K562 (cell line): ENCODE data around the gene FBXW9. TPM values are rescaled to one million over a fixed set of nuclear protein-coding genes. Genes with fewer than 3 reads are reported as not detected.

Experiments used
- ARNT ChIP-seq, 2 experiments: fragments of 450-650 bp; IDR thresholded peaks; 2 replicates each; pipeline ENCODE4 v1.6.1; 2016; ENCODE audit warnings: mild to moderate bottlenecking in 1 of 2
- BHLHE40 ChIP-seq: IDR thresholded peaks from 2 replicates; pipeline ENCODE4 v1.6.1; 2011; ENCODE audit warnings: low read length, improper control_type of control experiment
- DIDO1 ChIP-seq: fragments of 450-650 bp; IDR thresholded peaks from 2 replicates; pipeline ENCODE4 v1.6.1; 2016; ENCODE audit warnings: low read depth, missing biosample characterization, missing genetic modification characterization
- ELK1 ChIP-seq: sonication (generic); formaldehyde crosslinking; IDR thresholded peaks from 2 replicates; pipeline ENCODE4 v1.8.1; 2022; ENCODE audit warnings: missing genetic modification reagents
- JUN ChIP-seq, 2 experiments: sonication (generic) in 1 of 2; formaldehyde crosslinking in 1 of 2; IDR thresholded peaks; 2 replicates each; pipeline versions ENCODE4 v1.6.1 to v1.8.0; 2012 to 2022; ENCODE audit warnings: borderline replicate concordance in 2 of 2, mild to moderate bottlenecking in 2 of 2, improper control_type of control experiment in 1 of 2, low read depth in 1 of 2, low read length in 1 of 2, missing genetic modification reagents in 1 of 2
- MAZ ChIP-seq, 2 experiments: fragments of 450-650 bp in 1 of 2; sonication (generic) in 1 of 2; formaldehyde crosslinking; IDR thresholded peaks in 1 of 2; conservative IDR thresholded peaks in 1 of 2; 2 replicates each; pipeline versions ENCODE4 v1.4.0 to v1.5.0; 2020; ENCODE audit warnings: mild to moderate bottlenecking in 1 of 2, missing genetic modification reagents in 1 of 2
- NRF1 ChIP-seq, 2 experiments: fragments of 450-650 bp; IDR thresholded peaks in 1 of 2; conservative IDR thresholded peaks in 1 of 2; 2 replicates each; pipeline ENCODE4 v1.6.1; 2014; ENCODE audit warnings: mild to moderate bottlenecking in 2 of 2
- TAF1 ChIP-seq: IDR thresholded peaks from 2 replicates; pipeline ENCODE4 v1.6.1; 2011; ENCODE audit warnings: mild to moderate bottlenecking, low read length, moderate library complexity; ENCODE audit not compliant: insufficient read depth, control insufficient read depth, severe bottlenecking; ENCODE audit errors: extremely low read depth
- YY1 ChIP-seq, 3 experiments: IDR thresholded peaks; 2 replicates each; pipeline ENCODE4 v1.6.1; 2011; ENCODE audit warnings: low read length in 2 of 3, mild to moderate bottlenecking in 2 of 3, moderate library complexity in 2 of 3, borderline replicate concordance in 1 of 3, control low read depth in 1 of 3, low read depth in 1 of 3; ENCODE audit not compliant: insufficient read depth in 3 of 3, insufficient replicate concordance in 2 of 3, control insufficient read depth in 1 of 3, insufficient read length in 1 of 3; ENCODE audit errors: extremely low read depth in 1 of 3
- ZC3H8 ChIP-seq: fragments of 450-650 bp; IDR thresholded peaks from 2 replicates; pipeline ENCODE4 v1.6.1; 2017
- ZNF165 ChIP-seq: fragments of 250-450 bp; sonication (Bioruptor Pico); IDR thresholded peaks from 2 replicates; pipeline ENCODE4 v1.4.0; 2020; ENCODE audit warnings: borderline replicate concordance
- ZNF318 ChIP-seq, 2 experiments: fragments of 450-650 bp; IDR thresholded peaks; 2 replicates each; pipeline ENCODE4 v1.6.1; 2016; ENCODE audit warnings: mild to moderate bottlenecking in 2 of 2, borderline replicate concordance in 1 of 2, low read depth in 1 of 2, moderate library complexity in 1 of 2
- ZNF551 ChIP-seq: fragments of 250-450 bp; sonication (Bioruptor Pico); IDR thresholded peaks from 2 replicates; pipeline ENCODE4 v1.5.0; 2021; ENCODE audit warnings: mild to moderate bottlenecking, moderate library complexity
- polyA plus RNA-seq, 8 experiments: library from polyadenylated mRNA; depleted of rRNA in 4 of 8; stranded (reverse) in 5 of 8; unstranded in 3 of 8; fragments of >200 nt; fragmentation: Nextera tagmentation in 2 of 8; fragmentation: Illumina TruSeq in 1 of 8; extraction: Ambion mirVana in 2 of 8; extraction: Trizol in 1 of 8; gene quantifications; 2 replicates each; pipeline versions ENCODE4 v1.2.1 to v1.2.3, GENCODE V29; 2011 to 2014; ENCODE audit warnings: inconsistent platforms in 1 of 8, missing spikeins in 1 of 8
- total RNA-seq, 7 experiments: library from RNA; depleted of rRNA in 6 of 7; stranded (reverse); fragments of >200 nt in 6 of 7; fragmentation: Illumina TruSeq in 2 of 7; extraction: Trizol in 2 of 7; gene quantifications; 2 replicates each; pipeline versions ENCODE4 v1.2.1 to v1.2.3, GENCODE V29; 2011 to 2021; ENCODE audit warnings: low replicate concordance in 1 of 7
- TF ChIP-seq, protein P1 (sequence below): fragments of 450-650 bp; formaldehyde crosslinking; IDR thresholded peaks from 2 replicates; pipeline ENCODE4 v1.4.0; 2020; ENCODE audit warnings: mild to moderate bottlenecking, moderate library complexity

FBXW9 gene
- total and polyA plus RNA-seq, 9 of the 15 experiments (the other 6 are each of a cell fraction or from before 2014, with no cell fraction given) = 0.23 to 21.7 (median 6.2) TPM

DNA sequence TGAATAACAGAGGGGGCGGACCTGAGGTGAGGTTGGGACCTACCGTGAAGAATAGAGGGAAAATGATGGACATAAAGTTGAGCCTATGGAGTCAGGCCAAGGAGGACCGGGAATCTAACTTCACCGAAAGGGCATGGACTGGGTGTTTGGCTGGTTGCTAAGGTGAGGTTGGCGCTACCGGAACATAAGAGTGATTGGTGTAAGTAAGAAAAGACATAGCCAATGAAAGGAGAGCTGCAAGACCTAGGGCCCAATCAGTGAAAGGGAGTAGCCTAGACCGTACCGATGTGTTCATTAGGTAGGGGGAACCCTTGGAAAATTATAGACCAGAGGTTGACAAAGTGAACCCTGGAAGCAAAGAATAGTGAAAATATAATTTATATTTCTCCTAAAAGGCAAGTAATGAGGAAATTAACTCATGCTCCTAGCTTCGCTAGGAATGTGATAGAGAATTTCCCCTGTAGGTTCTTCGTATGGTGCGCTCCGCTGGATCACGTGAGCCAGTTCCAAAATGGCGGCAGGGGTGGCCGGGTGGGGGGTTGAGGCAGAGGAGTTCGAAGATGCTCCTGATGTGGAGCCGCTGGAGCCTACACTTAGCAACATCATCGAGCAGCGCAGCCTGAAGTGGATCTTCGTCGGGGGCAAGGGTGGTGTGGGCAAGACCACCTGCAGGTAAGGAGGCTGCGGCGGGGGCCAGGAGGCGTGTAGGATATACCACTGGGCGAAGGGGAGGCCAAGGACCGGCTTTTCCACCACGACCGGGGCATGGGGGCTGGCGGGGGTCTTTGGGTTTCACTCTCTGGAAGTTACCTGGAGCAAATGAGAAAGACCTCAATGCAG lies 40.8 kb upstream of the FBXW9 start, which contains the start of gene GET3 (continued):
- TF ChIP-seq ZNF318 (IDR thresholded peaks at IDR 0.05; ENCODE audit: borderline replicate concordance in 1 of 2, low read depth in 1 of 2) = 0 out of 4 replicates have a peak, but pooled peaks of 1 of the 2 experiments have one; percentile 48
- TF ChIP-seq ZC3H8 = no peak
- TF ChIP-seq ELK1 (CRISPR knock-in tag) = no peak
- peak; percentile 57 to 67; a peak in 3 of 4 replicates for TF ChIP-seq MAZ (CRISPR knock-in tag; conservative IDR thresholded peaks at IDR 0.05 in 1 of 2, IDR thresholded peaks at IDR 0.05 in 1 of 2)
- TF ChIP-seq, protein P1, sequence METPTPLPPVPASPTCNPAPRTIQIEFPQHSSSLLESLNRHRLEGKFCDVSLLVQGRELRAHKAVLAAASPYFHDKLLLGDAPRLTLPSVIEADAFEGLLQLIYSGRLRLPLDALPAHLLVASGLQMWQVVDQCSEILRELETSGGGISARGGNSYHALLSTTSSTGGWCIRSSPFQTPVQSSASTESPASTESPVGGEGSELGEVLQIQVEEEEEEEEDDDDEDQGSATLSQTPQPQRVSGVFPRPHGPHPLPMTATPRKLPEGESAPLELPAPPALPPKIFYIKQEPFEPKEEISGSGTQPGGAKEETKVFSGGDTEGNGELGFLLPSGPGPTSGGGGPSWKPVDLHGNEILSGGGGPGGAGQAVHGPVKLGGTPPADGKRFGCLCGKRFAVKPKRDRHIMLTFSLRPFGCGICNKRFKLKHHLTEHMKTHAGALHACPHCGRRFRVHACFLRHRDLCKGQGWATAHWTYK (CRISPR knock-in tag) = 0 out of 2 replicates have a peak, but pooled peaks have one; percentile 35
- TF ChIP-seq TAF1 = peak; percentile 92
- peak; percentile 98 for TF ChIP-seq BHLHE40
- TF ChIP-seq NRF1 (conservative IDR thresholded peaks at IDR 0.05 in 1 of 2, IDR thresholded peaks at IDR 0.05 in 1 of 2) = peak in 1 of 2 experiments; percentile 60; a peak in 3 of 4 replicates
- TF ChIP-seq ARNT (IDR thresholded peaks at IDR 0.05) = peak; percentile 44 to 68; a peak in 2 of 4 replicates
- no peak for TF ChIP-seq JUN (IDR thresholded peaks at IDR 0.05; ENCODE audit: borderline replicate concordance, low read depth, low read length)
- TF ChIP-seq JUN (CRISPR knock-in tag; IDR thresholded peaks at IDR 0.05; ENCODE audit: borderline replicate concordance) = no peak
- TF ChIP-seq YY1 (IDR thresholded peaks at IDR 0.05; ENCODE audit: borderline replicate concordance in 1 of 3, control insufficient read depth in 1 of 3, extremely low read depth in 1 of 3, insufficient read depth in 3 of 3, insufficient read length in 1 of 3, insufficient replicate concordance in 2 of 3, low read depth in 1 of 3, low read length in 2 of 3) = peak; percentile 90 to 99 (median 98)
- peak; percentile 84; the same call in 1 of the 2 replicates for TF ChIP-seq DIDO1 (tag)
- TF ChIP-seq ZNF551 = no peak
- no peak for TF ChIP-seq ZNF165
